Stimulated activated CD4-positive, alpha-beta T cell treated with anti-CD3 and anti-CD28 coated beads, Interleukin-4, amount 100 ng/mL, for 48 hours (primary cell): ENCODE data around the gene INHBE.

Experiments
- DNase-seq, 2 donors: peaks; one replicate each; pipeline ENCODE4 v3.0.0-alpha.2; 2020; ENCODE audit warnings: low read depth in 2 of 2

Gene INHBE

GRCh38 chr12:57461276-57461916 lies 6.3 kb downstream of the INHBE start:
- DNase-seq, result no peak

GRCh38 chr12:57461917-57462250 lies 6.8 kb downstream of the INHBE start:
- DNase-seq, result no peak

GRCh38 chr12:57462251-57462911 lies 7.3 kb downstream of the INHBE start:
- peak; percentile 84 to 88 for DNase-seq

GRCh38 chr12:57462912-57463253 lies 7.8 kb downstream of the INHBE start:
- DNase-seq, result no peak

- no peak for DNase-seq
Measured at GRCh38 chr12:57464569-57464968, 9.5 kb downstream of the INHBE start.

- DNase-seq, result no peak
Measured at GRCh38 chr12:57465030-57465746, 10.1 kb downstream of the INHBE start.

GRCh38 chr12:57465747-57466505 lies 10.8 kb downstream of the INHBE start:
- DNase-seq, result no peak

GRCh38 chr12:57467212-57467874 lies 12.2 kb downstream of the INHBE start:
- no peak for DNase-seq

- no peak for DNase-seq
Measured at GRCh38 chr12:57467915-57468314, 12.8 kb downstream of the INHBE start.

- no peak for DNase-seq
Measured at GRCh38 chr12:57469296-57470164, 14.4 kb downstream of the INHBE start.

GRCh38 chr12:57470286-57470969 lies 15.3 kb downstream of the INHBE start:
- no peak for DNase-seq

- no peak for DNase-seq
Measured at GRCh38 chr12:57470970-57471656, 16.0 kb downstream of the INHBE start.

GRCh38 chr12:57471661-57472060 lies 16.6 kb downstream of the INHBE start:
- no peak for DNase-seq

- DNase-seq, result no peak
Measured at GRCh38 chr12:57472391-57472790, 17.3 kb downstream of the INHBE start.

GRCh38 chr12:57473392-57473791 lies 18.3 kb downstream of the INHBE start:
- no peak for DNase-seq

- no peak for DNase-seq
Measured at GRCh38 chr12:57473886-57474285, 18.8 kb downstream of the INHBE start.

- no peak for DNase-seq
Measured at GRCh38 chr12:57474430-57474829, 19.3 kb downstream of the INHBE start.

GRCh38 chr12:57474862-57475261 lies 19.8 kb downstream of the INHBE start:
- no peak for DNase-seq

- no peak for DNase-seq
Measured at GRCh38 chr12:57475271-57476161, 20.4 kb downstream of the INHBE start.
